CD14-positive monocyte (primary cell): ENCODE data around the gene FBXL5. TPM values are rescaled to one million over a fixed set of nuclear protein-coding genes. Genes with fewer than 3 reads are reported as not detected.

ENCODE experiments used
- DNase-seq, 3 donors: peaks; one replicate each; pipeline ENCODE4 v3.0.0-alpha.2; 2011 to 2022
- H2AFZ ChIP-seq: 2 replicates; pipeline ENCODE4 v1.6.0; 2012; ENCODE audit warnings: mild to moderate bottlenecking, low read depth, low read length, inconsistent platforms; ENCODE audit not compliant: insufficient read depth, poor library complexity, severe bottlenecking
- H3K27ac ChIP-seq, 2 donors: 1 replicate in 1 of 2; 2 replicates in 1 of 2; pipeline ENCODE4 v1.5.1; 2012 to 2013; ENCODE audit warnings: low read length in 2 of 2, control low read depth in 1 of 2, inconsistent platforms in 1 of 2, low read depth in 1 of 2, mild to moderate bottlenecking in 1 of 2
- H3K27me3 ChIP-seq, 2 donors: one replicate each; pipeline versions ENCODE4 v1.6.0 to v1.6.1; 2011 to 2013; ENCODE audit warnings: low read length in 2 of 2; ENCODE audit not compliant: control insufficient read depth in 2 of 2, insufficient read depth in 2 of 2
- H3K36me3 ChIP-seq, 2 donors: replicated peaks in 1 of 2; 1 replicate in 1 of 2; 2 replicates in 1 of 2; pipeline versions ENCODE4 v1.5.1 to v1.6.1; 2012 to 2013; ENCODE audit warnings: low read length in 2 of 2, control low read depth in 1 of 2, inconsistent platforms in 1 of 2, mild to moderate bottlenecking in 1 of 2; ENCODE audit not compliant: insufficient read depth in 2 of 2, control insufficient read depth in 1 of 2
- H3K4me1 ChIP-seq, 2 donors: 1 replicate in 1 of 2; 2 replicates in 1 of 2; pipeline versions ENCODE4 v1.5.1 to v1.6.1; 2012 to 2013; ENCODE audit warnings: low read length in 2 of 2, control low read depth in 1 of 2, inconsistent platforms in 1 of 2, mild to moderate bottlenecking in 1 of 2, moderate library complexity in 1 of 2; ENCODE audit not compliant: insufficient read depth in 2 of 2, control insufficient read depth in 1 of 2
- H3K4me2 ChIP-seq: replicated peaks from 2 replicates; pipeline ENCODE3; 2012; ENCODE audit warnings: low read length, moderate library complexity, mild to moderate bottlenecking; ENCODE audit not compliant: poor library complexity, severe bottlenecking; ENCODE audit errors: extremely low read depth
- H3K4me3 ChIP-seq, 3 experiments: fragments of 200-600 bp in 1 of 3; sonication (generic) in 1 of 3; replicated peaks in 1 of 3; 1 replicate in 2 of 3; 2 replicates in 1 of 3; pipeline ENCODE4 v1.5.1; 2011 to 2013; ENCODE audit warnings: low read length in 3 of 3, mild to moderate bottlenecking in 3 of 3, control low read depth in 2 of 3, low read depth in 2 of 3, inconsistent platforms in 1 of 3, moderate library complexity in 1 of 3
- H3K79me2 ChIP-seq: 2 replicates; pipeline ENCODE4 v1.6.0; 2012; ENCODE audit warnings: mild to moderate bottlenecking, control low read depth, inconsistent platforms, low read length, moderate library complexity; ENCODE audit not compliant: insufficient read depth
- H3K9ac ChIP-seq: 2 replicates; pipeline ENCODE4 v1.6.0; 2017; ENCODE audit warnings: low read length, mild to moderate bottlenecking; ENCODE audit not compliant: insufficient read depth, poor library complexity, severe bottlenecking
- H3K9me3 ChIP-seq, 2 donors: replicated peaks in 1 of 2; 1 replicate in 1 of 2; 2 replicates in 1 of 2; pipeline versions ENCODE4 v1.5.1 to v1.6.1; 2012 to 2013; ENCODE audit warnings: low read length in 2 of 2, control low read depth in 1 of 2; ENCODE audit not compliant: control insufficient read depth in 1 of 2, insufficient read depth in 1 of 2
- H4K20me1 ChIP-seq: 2 replicates; pipeline ENCODE4 v1.6.0; 2012; ENCODE audit warnings: mild to moderate bottlenecking, low read length, control low read depth, moderate library complexity; ENCODE audit not compliant: insufficient read depth
- H3K27ac Mint-ChIP-seq, 7 donors: one replicate each; pipeline ENCODE4 v1.8.0; 2020; ENCODE audit warnings: mild to moderate bottlenecking in 7 of 7, mixed read lengths in 7 of 7, moderate library complexity in 6 of 7, inconsistent platforms in 2 of 7
- H3K27me3 Mint-ChIP-seq, 3 donors: one replicate each; pipeline ENCODE4 v1.8.0; 2021 to 2022; ENCODE audit warnings: low read depth in 3 of 3, mild to moderate bottlenecking in 3 of 3, mixed read lengths in 3 of 3, moderate library complexity in 3 of 3, inconsistent platforms in 1 of 3
- H3K36me3 Mint-ChIP-seq, 2 donors: one replicate each; pipeline ENCODE4 v1.8.0; 2020; ENCODE audit warnings: mixed read lengths in 2 of 2, inconsistent platforms in 1 of 2, mild to moderate bottlenecking in 1 of 2
- H3K4me1 Mint-ChIP-seq: one replicate; pipeline ENCODE4 v1.8.0; 2020; ENCODE audit warnings: mild to moderate bottlenecking, mixed read lengths
- H3K4me3 Mint-ChIP-seq, 2 donors: one replicate each; pipeline ENCODE4 v1.8.0; 2020; ENCODE audit warnings: mild to moderate bottlenecking in 2 of 2, mixed read lengths in 2 of 2, moderate library complexity in 1 of 2
- H3K9me3 Mint-ChIP-seq, 7 donors: one replicate each; pipeline ENCODE4 v1.8.0; 2020 to 2022; ENCODE audit warnings: mixed read lengths in 7 of 7, mild to moderate bottlenecking in 6 of 7, moderate library complexity in 6 of 7, inconsistent platforms in 2 of 7
- WGBS: methylation state at CpG from one replicate; pipeline ENCODE4 v1.1.5; 2013; ENCODE audit warnings: missing lambda C conversion rate; ENCODE audit not compliant: insufficient coverage; 5-methylcytosine and 5-hydroxymethylcytosine counted together
- intact Hi-C, 2 donors: fragments of 100-400 bp; cut with micrococcal nuclease; formaldehyde crosslinking; loops; one replicate each; pipeline versions ENCODE4 v1.15.0 to v1.15.1; 2023
- polyA plus RNA-seq, 3 donors: library from polyadenylated mRNA; depleted of rRNA in 1 of 3; unstranded in 2 of 3; stranded (reverse) in 1 of 3; fragments of 300-500 nt in 2 of 3; fragments of >200 nt in 1 of 3; fragmentation: Illumina TruSeq in 2 of 3; gene quantifications; 1 replicate in 2 of 3; 2 replicates in 1 of 3; pipeline ENCODE4 v1.2.3, GENCODE V29; 2012 to 2021
- TF ChIP-seq, protein P1 (sequence below): fragments of 200-600 bp; IDR thresholded peaks from one replicate; pipeline ENCODE4 v1.8.0; 2022; ENCODE audit warnings: antibody characterized with exemption, mild to moderate bottlenecking

The FBXL5 gene
- polyA plus RNA-seq, 3 donors: 172 to 518 (median 484) TPM

DNA sequence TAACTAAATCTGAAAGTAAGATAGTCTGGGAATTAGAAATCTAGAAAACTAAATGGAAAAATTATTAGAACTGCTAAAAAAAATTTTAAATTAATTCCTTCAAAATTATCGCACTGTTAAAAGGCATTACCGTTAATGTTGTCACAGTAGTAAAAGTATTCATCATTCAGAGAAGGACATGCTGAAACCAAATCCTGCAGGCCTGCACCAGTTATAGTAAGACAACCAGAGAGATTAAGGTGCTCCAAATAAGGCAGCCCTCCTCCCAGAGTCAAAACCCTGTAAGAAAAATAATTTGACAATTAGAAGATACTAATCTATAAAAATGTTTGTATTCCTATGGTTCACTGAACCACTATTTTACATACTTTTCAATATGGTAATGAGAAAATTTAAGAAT lies 43.0 kb downstream of the FBXL5 start:
- intact Hi-C loops: no loop called here
- H3K36me3 Mint-ChIP-seq: peaks cover 53 to 79% of the 10 kb centered on the region in 2 donors
- no peak for DNase-seq

DNA sequence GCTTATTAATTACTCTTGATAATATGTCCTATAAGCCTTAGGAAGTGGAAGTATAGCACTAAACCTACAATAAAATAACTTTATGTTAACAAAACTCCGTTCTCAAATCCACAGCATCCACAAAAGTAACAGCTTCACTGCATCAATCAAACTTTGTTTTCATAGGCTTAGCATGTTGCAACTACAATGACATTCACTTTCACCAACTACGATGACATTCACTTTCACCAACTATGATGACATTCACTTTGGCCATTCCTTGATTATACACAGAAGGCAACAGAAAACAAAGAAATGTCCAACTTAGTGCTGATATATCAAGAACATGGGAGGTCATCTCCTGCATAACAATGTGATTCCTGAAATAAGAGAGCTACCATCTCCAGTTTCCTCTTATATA lies 44.3 kb downstream of the FBXL5 start:
- peaks cover 100% of the 10 kb centered on the region for H4K20me1 ChIP-seq
- no CpG with 5 or more reads among the region's 2 CpGs for WGBS
- TF ChIP-seq, protein P1, sequence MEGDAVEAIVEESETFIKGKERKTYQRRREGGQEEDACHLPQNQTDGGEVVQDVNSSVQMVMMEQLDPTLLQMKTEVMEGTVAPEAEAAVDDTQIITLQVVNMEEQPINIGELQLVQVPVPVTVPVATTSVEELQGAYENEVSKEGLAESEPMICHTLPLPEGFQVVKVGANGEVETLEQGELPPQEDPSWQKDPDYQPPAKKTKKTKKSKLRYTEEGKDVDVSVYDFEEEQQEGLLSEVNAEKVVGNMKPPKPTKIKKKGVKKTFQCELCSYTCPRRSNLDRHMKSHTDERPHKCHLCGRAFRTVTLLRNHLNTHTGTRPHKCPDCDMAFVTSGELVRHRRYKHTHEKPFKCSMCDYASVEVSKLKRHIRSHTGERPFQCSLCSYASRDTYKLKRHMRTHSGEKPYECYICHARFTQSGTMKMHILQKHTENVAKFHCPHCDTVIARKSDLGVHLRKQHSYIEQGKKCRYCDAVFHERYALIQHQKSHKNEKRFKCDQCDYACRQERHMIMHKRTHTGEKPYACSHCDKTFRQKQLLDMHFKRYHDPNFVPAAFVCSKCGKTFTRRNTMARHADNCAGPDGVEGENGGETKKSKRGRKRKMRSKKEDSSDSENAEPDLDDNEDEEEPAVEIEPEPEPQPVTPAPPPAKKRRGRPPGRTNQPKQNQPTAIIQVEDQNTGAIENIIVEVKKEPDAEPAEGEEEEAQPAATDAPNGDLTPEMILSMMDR: no peak
- Mint-ChIP-seq H3K27me3 (peaks cover 0 to 1% (median 0%) of the 10 kb centered on the region in 3 donors), H3K4me1 (peaks cover 28% of the 10 kb centered on the region), H3K4me3 (no peak overlapping the region), H3K36me3 (peaks cover 50 to 75% of the 10 kb centered on the region in 2 donors), H3K27ac (peak overlapping the region; percentile 41 to 90 (median 61)), H3K9me3 (peaks cover 0 to 3% (median 0%) of the 10 kb centered on the region in 7 donors)
- no peaks in the 10 kb centered on the region for H3K9me3 ChIP-seq
- no peaks in the 10 kb centered on the region for H3K27me3 ChIP-seq
- H3K4me3 ChIP-seq: no peak overlapping the region
- intact Hi-C loops: no loop called here
- DNase-seq: peak; percentile 22 to 30 (median 28)
- peak overlapping the region in 1 of 2 donors; percentile 79 for H3K27ac ChIP-seq
- H3K9ac ChIP-seq: no peak overlapping the region
- H3K4me2 ChIP-seq: no peak overlapping the region
- no peak overlapping the region for H2AFZ ChIP-seq
- H3K36me3 ChIP-seq: peaks cover 58 to 81% of the 10 kb centered on the region in 2 donors
- peaks cover 0 to 16% of the 10 kb centered on the region in 2 donors for H3K4me1 ChIP-seq
- H3K79me2 ChIP-seq: peaks cover 88% of the 10 kb centered on the region

More for the DNA sequence above, 43.0 kb downstream of the FBXL5 start:
- Histone ChIP-seq H3K4me1 (peaks cover 0 to 16% of the 10 kb centered on the region in 2 donors), H3K9ac (no peak overlapping the region), H3K4me2 (no peak overlapping the region), H2AFZ (no peak overlapping the region), H3K36me3 (peaks cover 61 to 82% of the 10 kb centered on the region in 2 donors), H4K20me1 (peaks cover 100% of the 10 kb centered on the region), H3K79me2 (peaks cover 91% of the 10 kb centered on the region), H3K4me3 (no peak overlapping the region), H3K27me3 (no peaks in the 10 kb centered on the region), H3K9me3 (no peaks in the 10 kb centered on the region), H3K27ac (peak overlapping the region in 1 of 2 donors; percentile 53)
- H3K27ac Mint-ChIP-seq: peak overlapping the region in 2 of 7 donors; percentile 12 to 35
- no CpG with 5 or more reads among the region's 2 CpGs for WGBS
- H3K27me3 Mint-ChIP-seq: peaks cover 0 to 1% (median 0%) of the 10 kb centered on the region in 3 donors
- TF ChIP-seq, protein P1: no peak
- no peak overlapping the region for H3K4me3 Mint-ChIP-seq
- H3K9me3 Mint-ChIP-seq: peaks cover 0 to 3% (median 0%) of the 10 kb centered on the region in 7 donors
- H3K4me1 Mint-ChIP-seq: peaks cover 33% of the 10 kb centered on the region
